SK-N-SH (cell line): ENCODE data around the gene SYNGR3.

Experiments used
- CHD2 ChIP-seq: fragments of 150-350 bp; IDR thresholded peaks from 2 replicates; pipeline ENCODE4 v1.6.1; 2018; ENCODE audit warnings: low read length; ENCODE audit not compliant: partially characterized antibody
- EP300 ChIP-seq, 2 experiments: IDR thresholded peaks; 2 replicates each; pipeline versions ENCODE4 v1.4.0 to v1.6.1; 2012; ENCODE audit warnings: borderline replicate concordance in 1 of 2, low read depth in 1 of 2, low read length in 1 of 2
- POLR2AphosphoS5 ChIP-seq: IDR thresholded peaks from 2 replicates; pipeline ENCODE4 v1.6.1; 2012; ENCODE audit warnings: low read depth, low read length
- YY1 ChIP-seq: IDR thresholded peaks from 2 replicates; pipeline ENCODE4 v1.4.0; 2012; ENCODE audit warnings: low read depth, mild to moderate bottlenecking
- TF ChIP-seq, protein P1 (sequence below): fragments of 200-600 bp; sonication (generic); IDR thresholded peaks from 2 replicates; pipeline ENCODE4 v1.6.1; 2017; ENCODE audit warnings: antibody characterized with exemption, mild to moderate bottlenecking, moderate library complexity
- TF ChIP-seq, protein P2 (sequence below): IDR thresholded peaks from 2 replicates; pipeline ENCODE4 v1.6.1; 2012; ENCODE audit warnings: mild to moderate bottlenecking, low read depth, low read length, moderate library complexity

DNA sequence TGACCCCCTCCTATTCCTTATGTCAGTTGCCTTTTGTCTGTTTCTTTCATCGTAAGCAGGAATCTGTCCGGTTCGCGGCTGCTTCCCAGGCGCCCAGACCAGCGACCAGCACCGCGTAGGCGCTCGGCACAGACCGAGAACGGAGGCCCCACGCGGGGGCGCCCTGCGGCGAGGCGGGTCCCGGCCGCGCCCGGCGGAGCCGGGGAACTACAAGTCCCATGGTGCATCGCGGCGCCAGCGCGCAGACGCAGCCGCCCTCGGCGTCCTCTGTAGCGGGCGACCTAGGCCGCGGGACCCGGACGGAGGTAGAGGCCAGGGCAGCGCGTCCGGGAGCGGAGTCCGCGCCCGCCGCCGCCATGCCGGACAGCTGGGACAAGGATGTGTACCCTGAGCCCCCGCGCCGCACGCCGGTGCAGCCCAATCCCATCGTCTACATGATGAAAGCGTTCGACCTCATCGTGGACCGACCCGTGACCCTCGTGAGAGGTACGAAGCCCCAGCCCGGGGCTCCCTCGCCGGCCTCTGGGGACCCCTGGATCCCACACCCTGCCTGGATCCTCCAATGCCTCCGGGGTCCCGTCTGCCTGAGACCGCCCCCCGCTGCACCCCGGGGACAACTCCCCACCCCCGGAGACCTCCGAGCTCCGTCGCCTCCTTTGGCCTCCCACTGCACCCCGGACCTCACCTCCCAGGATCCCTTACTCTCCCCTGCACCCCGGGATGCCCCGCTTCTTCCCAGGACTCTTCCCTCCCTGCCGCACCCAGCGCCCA is 30.3 kb upstream of the SYNGR3 start, which contains the start of gene NDUFB10:
- TF ChIP-seq CHD2 (peak; percentile 82), POLR2AphosphoS5 (peak; percentile 91), EP300 (IDR thresholded peaks at IDR 0.05; ENCODE audit: borderline replicate concordance in 1 of 2, low read depth in 1 of 2, low read length in 1 of 2) (no peak; a peak in 1 of 4 replicates), YY1 (peak; percentile 54; the same call in 1 of the 2 replicates)
- TF ChIP-seq, protein P1, sequence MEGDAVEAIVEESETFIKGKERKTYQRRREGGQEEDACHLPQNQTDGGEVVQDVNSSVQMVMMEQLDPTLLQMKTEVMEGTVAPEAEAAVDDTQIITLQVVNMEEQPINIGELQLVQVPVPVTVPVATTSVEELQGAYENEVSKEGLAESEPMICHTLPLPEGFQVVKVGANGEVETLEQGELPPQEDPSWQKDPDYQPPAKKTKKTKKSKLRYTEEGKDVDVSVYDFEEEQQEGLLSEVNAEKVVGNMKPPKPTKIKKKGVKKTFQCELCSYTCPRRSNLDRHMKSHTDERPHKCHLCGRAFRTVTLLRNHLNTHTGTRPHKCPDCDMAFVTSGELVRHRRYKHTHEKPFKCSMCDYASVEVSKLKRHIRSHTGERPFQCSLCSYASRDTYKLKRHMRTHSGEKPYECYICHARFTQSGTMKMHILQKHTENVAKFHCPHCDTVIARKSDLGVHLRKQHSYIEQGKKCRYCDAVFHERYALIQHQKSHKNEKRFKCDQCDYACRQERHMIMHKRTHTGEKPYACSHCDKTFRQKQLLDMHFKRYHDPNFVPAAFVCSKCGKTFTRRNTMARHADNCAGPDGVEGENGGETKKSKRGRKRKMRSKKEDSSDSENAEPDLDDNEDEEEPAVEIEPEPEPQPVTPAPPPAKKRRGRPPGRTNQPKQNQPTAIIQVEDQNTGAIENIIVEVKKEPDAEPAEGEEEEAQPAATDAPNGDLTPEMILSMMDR: peak; percentile 73
- TF ChIP-seq, protein P2, sequence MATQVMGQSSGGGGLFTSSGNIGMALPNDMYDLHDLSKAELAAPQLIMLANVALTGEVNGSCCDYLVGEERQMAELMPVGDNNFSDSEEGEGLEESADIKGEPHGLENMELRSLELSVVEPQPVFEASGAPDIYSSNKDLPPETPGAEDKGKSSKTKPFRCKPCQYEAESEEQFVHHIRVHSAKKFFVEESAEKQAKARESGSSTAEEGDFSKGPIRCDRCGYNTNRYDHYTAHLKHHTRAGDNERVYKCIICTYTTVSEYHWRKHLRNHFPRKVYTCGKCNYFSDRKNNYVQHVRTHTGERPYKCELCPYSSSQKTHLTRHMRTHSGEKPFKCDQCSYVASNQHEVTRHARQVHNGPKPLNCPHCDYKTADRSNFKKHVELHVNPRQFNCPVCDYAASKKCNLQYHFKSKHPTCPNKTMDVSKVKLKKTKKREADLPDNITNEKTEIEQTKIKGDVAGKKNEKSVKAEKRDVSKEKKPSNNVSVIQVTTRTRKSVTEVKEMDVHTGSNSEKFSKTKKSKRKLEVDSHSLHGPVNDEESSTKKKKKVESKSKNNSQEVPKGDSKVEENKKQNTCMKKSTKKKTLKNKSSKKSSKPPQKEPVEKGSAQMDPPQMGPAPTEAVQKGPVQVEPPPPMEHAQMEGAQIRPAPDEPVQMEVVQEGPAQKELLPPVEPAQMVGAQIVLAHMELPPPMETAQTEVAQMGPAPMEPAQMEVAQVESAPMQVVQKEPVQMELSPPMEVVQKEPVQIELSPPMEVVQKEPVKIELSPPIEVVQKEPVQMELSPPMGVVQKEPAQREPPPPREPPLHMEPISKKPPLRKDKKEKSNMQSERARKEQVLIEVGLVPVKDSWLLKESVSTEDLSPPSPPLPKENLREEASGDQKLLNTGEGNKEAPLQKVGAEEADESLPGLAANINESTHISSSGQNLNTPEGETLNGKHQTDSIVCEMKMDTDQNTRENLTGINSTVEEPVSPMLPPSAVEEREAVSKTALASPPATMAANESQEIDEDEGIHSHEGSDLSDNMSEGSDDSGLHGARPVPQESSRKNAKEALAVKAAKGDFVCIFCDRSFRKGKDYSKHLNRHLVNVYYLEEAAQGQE: 0 out of 2 replicates have a peak, but pooled peaks have one; percentile 35
